Hepatocyte (in vitro differentiated cells): Measurements from ENCODE around the gene BRINP2.

Source experiments
- EZH2phosphoT487 ChIP-seq: fragments of 200-600 bp; sonication (generic); IDR thresholded peaks from one replicate; pipeline ENCODE4 v1.6.1; 2018; ENCODE audit warnings: antibody characterized with exemption, mild to moderate bottlenecking, low read depth, moderate library complexity; ENCODE audit not compliant: unreplicated experiment, severe bottlenecking
- TF ChIP-seq, protein P1 (sequence below): fragments of 200-600 bp; sonication (generic); IDR thresholded peaks from 2 replicates; pipeline ENCODE4 v1.5.1; 2016; ENCODE audit warnings: antibody characterized with exemption, mild to moderate bottlenecking; ENCODE audit not compliant: poor library complexity

DNA sequence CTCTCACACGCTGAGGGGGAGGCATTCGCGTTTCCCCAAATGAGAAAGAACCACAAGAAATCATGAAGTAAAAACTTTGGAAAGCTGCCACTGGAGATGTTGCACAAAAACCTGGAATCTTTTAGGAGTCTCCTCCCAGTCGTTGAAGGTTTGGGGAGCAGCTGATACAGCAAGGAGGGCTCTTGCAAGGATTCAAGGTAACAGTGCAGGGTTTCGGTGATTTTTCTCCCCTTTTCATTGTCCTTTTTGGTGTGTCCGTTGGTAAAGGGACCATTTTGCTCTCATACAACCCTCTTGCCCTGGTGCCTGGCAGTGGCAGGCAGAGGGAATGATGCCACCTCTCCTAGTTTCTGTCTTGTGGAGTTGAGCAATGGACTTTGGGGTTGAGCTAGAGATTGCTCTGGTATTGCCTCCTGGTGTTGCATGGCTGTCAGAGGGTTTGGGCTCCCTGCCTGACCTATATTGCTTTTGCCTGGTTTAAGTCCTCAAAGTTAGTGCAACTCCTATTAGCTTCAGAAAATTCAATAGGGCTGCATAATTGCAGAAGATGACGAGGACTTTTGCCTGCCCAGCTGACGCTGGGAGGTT is 872 bp downstream of the BRINP2 start:
- TF ChIP-seq, protein P1, sequence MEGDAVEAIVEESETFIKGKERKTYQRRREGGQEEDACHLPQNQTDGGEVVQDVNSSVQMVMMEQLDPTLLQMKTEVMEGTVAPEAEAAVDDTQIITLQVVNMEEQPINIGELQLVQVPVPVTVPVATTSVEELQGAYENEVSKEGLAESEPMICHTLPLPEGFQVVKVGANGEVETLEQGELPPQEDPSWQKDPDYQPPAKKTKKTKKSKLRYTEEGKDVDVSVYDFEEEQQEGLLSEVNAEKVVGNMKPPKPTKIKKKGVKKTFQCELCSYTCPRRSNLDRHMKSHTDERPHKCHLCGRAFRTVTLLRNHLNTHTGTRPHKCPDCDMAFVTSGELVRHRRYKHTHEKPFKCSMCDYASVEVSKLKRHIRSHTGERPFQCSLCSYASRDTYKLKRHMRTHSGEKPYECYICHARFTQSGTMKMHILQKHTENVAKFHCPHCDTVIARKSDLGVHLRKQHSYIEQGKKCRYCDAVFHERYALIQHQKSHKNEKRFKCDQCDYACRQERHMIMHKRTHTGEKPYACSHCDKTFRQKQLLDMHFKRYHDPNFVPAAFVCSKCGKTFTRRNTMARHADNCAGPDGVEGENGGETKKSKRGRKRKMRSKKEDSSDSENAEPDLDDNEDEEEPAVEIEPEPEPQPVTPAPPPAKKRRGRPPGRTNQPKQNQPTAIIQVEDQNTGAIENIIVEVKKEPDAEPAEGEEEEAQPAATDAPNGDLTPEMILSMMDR: no peak
- no peak for TF ChIP-seq EZH2phosphoT487
